Measurements from ENCODE around the gene P2RY12.

GRCh38 chr3:151391720-151392119, 7.2 kb upstream of the P2RY12 start:
- TF ChIP-seq ZFP30 (CRISPR knock-in tag; IDR thresholded peaks at IDR 0.05) (no peak), ZNF565 (CRISPR knock-in tag; conservative IDR thresholded peaks at IDR 0.05; ENCODE audit: low read depth) (no peak), TCF4 (CRISPR knock-in tag; IDR thresholded peaks at IDR 0.05; ENCODE audit: borderline replicate concordance) (no peak), BACH2 (CRISPR knock-in tag; IDR thresholded peaks at IDR 0.05; ENCODE audit: borderline replicate concordance) (no peak), ZNF8 (CRISPR knock-in tag; IDR thresholded peaks at IDR 0.05) (no peak)
